DOHH2 (cell line): ENCODE measurements around the gene MRPL50.
A peak's percentile ranks its signal among the peaks of the same experiment; 100 is the strongest.

Experiments used
- H3F3A ChIP-seq: fragments of 200-600 bp; sonication (generic), shearing (Covaris generic); 2 replicates; pipeline ENCODE4 v1.6.0; 2016; ENCODE audit warnings: antibody characterized with exemption, mild to moderate bottlenecking; ENCODE audit not compliant: control insufficient read depth, insufficient read depth
- H3K27ac ChIP-seq: fragments of 200-600 bp; sonication (generic); 2 replicates; pipeline ENCODE4 v1.5.1; 2014; ENCODE audit warnings: low read depth, mild to moderate bottlenecking, low read length, moderate library complexity
- H3K27me3 ChIP-seq: fragments of 200-600 bp; sonication (generic); 2 replicates; pipeline ENCODE4 v1.6.1; 2014; ENCODE audit warnings: mild to moderate bottlenecking, low read length, mixed read lengths; ENCODE audit not compliant: control insufficient read depth
- H3K36me3 ChIP-seq: fragments of 200-600 bp; sonication (generic); 2 replicates; pipeline ENCODE4 v1.6.1; 2014; ENCODE audit warnings: mild to moderate bottlenecking, low read length, moderate library complexity, mixed read lengths; ENCODE audit not compliant: control insufficient read depth
- H3K4me1 ChIP-seq: fragments of 200-600 bp; sonication (generic); 2 replicates; pipeline ENCODE4 v1.6.1; 2014; ENCODE audit warnings: mild to moderate bottlenecking, low read length, mixed read lengths; ENCODE audit not compliant: control insufficient read depth
- H3K4me2 ChIP-seq: fragments of 200-600 bp; sonication (generic); 2 replicates; pipeline ENCODE4 v1.6.0; 2014; ENCODE audit warnings: mild to moderate bottlenecking, low read length, moderate library complexity
- H3K4me3 ChIP-seq: fragments of 200-600 bp; sonication (generic); 2 replicates; pipeline ENCODE4 v1.5.1; 2014; ENCODE audit warnings: mild to moderate bottlenecking, low read length, mixed read lengths
- H3K79me2 ChIP-seq: fragments of 200-600 bp; sonication (generic); 2 replicates; pipeline ENCODE4 v1.6.1; 2014; ENCODE audit warnings: mild to moderate bottlenecking, low read length, mixed read lengths; ENCODE audit not compliant: control insufficient read depth
- H3K9me2 ChIP-seq: fragments of 200-600 bp; sonication (generic); replicated peaks from 2 replicates; pipeline ENCODE4 v1.6.1; 2014; ENCODE audit warnings: mild to moderate bottlenecking, low read length, mixed read lengths; ENCODE audit not compliant: control insufficient read depth
- H3K9me3 ChIP-seq: fragments of 200-600 bp; sonication (generic); 2 replicates; pipeline ENCODE4 v1.6.1; 2014; ENCODE audit warnings: antibody characterized with exemption, low read length, mixed read lengths; ENCODE audit not compliant: control insufficient read depth, insufficient read depth
- H4K20me1 ChIP-seq: fragments of 200-600 bp; sonication (generic); 2 replicates; pipeline ENCODE4 v1.6.0; 2014; ENCODE audit warnings: low read depth, mild to moderate bottlenecking, antibody characterized with exemption, low read length, moderate library complexity; ENCODE audit not compliant: control insufficient read depth, insufficient read depth
- EZH2phosphoT487 ChIP-seq: fragments of 200-600 bp; sonication (generic); IDR thresholded peaks from 2 replicates; pipeline ENCODE4 v1.6.1; 2017; ENCODE audit warnings: borderline replicate concordance, mild to moderate bottlenecking, antibody characterized with exemption, low read length, moderate library complexity, mixed read lengths
- TF ChIP-seq, protein P1 (sequence below): fragments of 200-600 bp; sonication (generic); IDR thresholded peaks from one replicate; pipeline ENCODE4 v1.5.1; 2014; ENCODE audit warnings: antibody characterized with exemption, mild to moderate bottlenecking, low read depth, low read length; ENCODE audit not compliant: poor library complexity, severe bottlenecking

Gene MRPL50

DNA sequence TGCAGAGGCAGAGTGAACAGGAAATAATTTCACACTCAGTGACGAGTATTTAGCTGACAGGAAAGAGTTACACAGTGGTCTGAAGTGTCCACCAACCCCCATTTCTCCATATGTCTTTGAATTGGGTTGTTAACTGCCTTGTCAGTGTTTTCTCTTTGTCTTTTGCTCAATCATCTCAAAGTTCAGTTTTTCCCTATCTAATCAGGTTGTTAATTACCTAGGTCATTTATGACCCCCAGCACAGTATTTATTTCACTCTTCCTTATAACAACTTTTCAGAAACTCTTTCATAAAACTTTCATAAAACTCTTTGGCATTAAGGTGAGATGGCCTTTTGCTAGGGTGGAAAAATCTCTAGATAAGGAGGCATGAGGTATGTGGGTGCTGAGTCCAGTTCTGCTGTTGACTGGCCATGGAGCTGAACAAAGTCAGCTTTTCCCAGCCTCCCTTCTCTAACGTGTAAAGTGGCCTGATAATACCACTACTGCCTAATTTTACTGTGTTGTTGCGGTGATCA is 42.4 kb upstream of the MRPL50 start:
- H3K4me1 ChIP-seq = peaks cover 19% of the 10 kb centered on the region
- H3K79me2 ChIP-seq = no peaks in the 10 kb centered on the region
- no peaks in the 10 kb centered on the region for H3K36me3 ChIP-seq
- no peaks in the 10 kb centered on the region for H3K27me3 ChIP-seq
- H3K9me2 ChIP-seq = no peaks in the 10 kb centered on the region
- peak overlapping the region; percentile 48 for H3K4me3 ChIP-seq
- H3K9me3 ChIP-seq = no peaks in the 10 kb centered on the region
- peak overlapping the region; percentile 69 for H3K4me2 ChIP-seq
- peak overlapping the region; percentile 31 for H3K27ac ChIP-seq
- no peaks in the 10 kb centered on the region for H3F3A ChIP-seq
- no peak for TF ChIP-seq EZH2phosphoT487
- TF ChIP-seq, protein P1, sequence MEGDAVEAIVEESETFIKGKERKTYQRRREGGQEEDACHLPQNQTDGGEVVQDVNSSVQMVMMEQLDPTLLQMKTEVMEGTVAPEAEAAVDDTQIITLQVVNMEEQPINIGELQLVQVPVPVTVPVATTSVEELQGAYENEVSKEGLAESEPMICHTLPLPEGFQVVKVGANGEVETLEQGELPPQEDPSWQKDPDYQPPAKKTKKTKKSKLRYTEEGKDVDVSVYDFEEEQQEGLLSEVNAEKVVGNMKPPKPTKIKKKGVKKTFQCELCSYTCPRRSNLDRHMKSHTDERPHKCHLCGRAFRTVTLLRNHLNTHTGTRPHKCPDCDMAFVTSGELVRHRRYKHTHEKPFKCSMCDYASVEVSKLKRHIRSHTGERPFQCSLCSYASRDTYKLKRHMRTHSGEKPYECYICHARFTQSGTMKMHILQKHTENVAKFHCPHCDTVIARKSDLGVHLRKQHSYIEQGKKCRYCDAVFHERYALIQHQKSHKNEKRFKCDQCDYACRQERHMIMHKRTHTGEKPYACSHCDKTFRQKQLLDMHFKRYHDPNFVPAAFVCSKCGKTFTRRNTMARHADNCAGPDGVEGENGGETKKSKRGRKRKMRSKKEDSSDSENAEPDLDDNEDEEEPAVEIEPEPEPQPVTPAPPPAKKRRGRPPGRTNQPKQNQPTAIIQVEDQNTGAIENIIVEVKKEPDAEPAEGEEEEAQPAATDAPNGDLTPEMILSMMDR = no peak
- H4K20me1 ChIP-seq = no peaks in the 10 kb centered on the region

DNA sequence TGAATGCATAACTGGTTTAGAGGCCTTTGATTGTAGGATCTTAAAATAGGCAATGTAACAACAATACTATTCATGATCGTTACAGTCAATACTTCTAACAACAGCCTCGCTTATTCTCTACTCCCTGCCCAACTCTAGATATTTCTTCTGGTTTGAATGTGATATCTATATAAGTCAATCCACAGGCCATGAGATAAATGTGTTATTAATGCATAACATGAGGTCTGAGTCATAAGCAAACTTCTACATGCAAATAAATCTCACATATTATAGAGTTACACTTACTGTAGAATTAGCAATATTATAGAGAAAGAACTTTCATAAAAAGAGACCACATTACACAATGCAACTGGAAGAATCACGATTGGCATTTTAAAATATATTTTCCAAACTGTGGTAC is 40.1 kb upstream of the MRPL50 start:
- Histone ChIP-seq H3K9me3 (no peaks in the 10 kb centered on the region), H3K4me2 (no peak overlapping the region), H3K36me3 (no peaks in the 10 kb centered on the region), H3K9me2 (no peaks in the 10 kb centered on the region), H3K27ac (no peak overlapping the region), H4K20me1 (no peaks in the 10 kb centered on the region), H3K79me2 (no peaks in the 10 kb centered on the region), H3F3A (no peaks in the 10 kb centered on the region), H3K27me3 (no peaks in the 10 kb centered on the region), H3K4me1 (peaks cover 26% of the 10 kb centered on the region), H3K4me3 (no peak overlapping the region)
- no peak for TF ChIP-seq EZH2phosphoT487
- TF ChIP-seq, protein P1 = no peak

GRCh38 chr9:101437806-101438232 is 39.4 kb upstream of the MRPL50 start:
- no peaks in the 10 kb centered on the region for H3K9me3 ChIP-seq
- H3K27ac ChIP-seq = no peak overlapping the region
- H3K9me2 ChIP-seq = no peaks in the 10 kb centered on the region
- TF ChIP-seq, protein P1 = no peak
- TF ChIP-seq EZH2phosphoT487 = no peak
- H3K4me3 ChIP-seq = no peak overlapping the region
- H3K4me2 ChIP-seq = no peak overlapping the region
- H3K4me1 ChIP-seq = peaks cover 26% of the 10 kb centered on the region
- H3K36me3 ChIP-seq = no peaks in the 10 kb centered on the region
- H3K27me3 ChIP-seq = no peaks in the 10 kb centered on the region
- no peaks in the 10 kb centered on the region for H3K79me2 ChIP-seq
- no peaks in the 10 kb centered on the region for H3F3A ChIP-seq
- H4K20me1 ChIP-seq = no peaks in the 10 kb centered on the region
